Liver (tissue), 9 donors: ENCODE results near the gene APBA2. TPM values are rescaled to one million over a fixed set of nuclear protein-coding genes. Genes with fewer than 3 reads are reported as not detected.

ENCODE experiments used
- DNase-seq: peaks from one replicate; pipeline ENCODE4 v3.0.0-alpha.2; 2017; ENCODE audit warnings: low spot score
- H3K27ac ChIP-seq, 2 donors: one replicate each; pipeline ENCODE4 v1.7.0; 2013; ENCODE audit warnings: inconsistent platforms in 2 of 2, low read length in 2 of 2, control low read depth in 1 of 2, low read depth in 1 of 2, mild to moderate bottlenecking in 1 of 2
- H3K27me3 ChIP-seq, 4 donors: one replicate each; pipeline versions ENCODE4 v1.6.1 to v1.7.0; 2013; ENCODE audit warnings: low read length in 3 of 4, inconsistent platforms in 1 of 4, mild to moderate bottlenecking in 1 of 4, moderate library complexity in 1 of 4; ENCODE audit not compliant: control insufficient read depth in 4 of 4, insufficient read depth in 4 of 4
- H3K36me3 ChIP-seq, 4 donors: one replicate each; pipeline versions ENCODE4 v1.6.1 to v1.7.0; 2013; ENCODE audit warnings: low read length in 3 of 4, mild to moderate bottlenecking in 3 of 4, low read depth in 1 of 4, moderate library complexity in 1 of 4; ENCODE audit not compliant: control insufficient read depth in 4 of 4, insufficient read depth in 3 of 4
- H3K4me1 ChIP-seq, 4 donors: one replicate each; pipeline versions ENCODE4 v1.6.1 to v1.7.0; 2013; ENCODE audit warnings: low read length in 3 of 4, mild to moderate bottlenecking in 3 of 4, moderate library complexity in 1 of 4; ENCODE audit not compliant: control insufficient read depth in 4 of 4, insufficient read depth in 4 of 4
- H3K4me3 ChIP-seq, 3 donors: one replicate each; pipeline versions ENCODE4 v1.6.1 to v1.7.0; 2013; ENCODE audit warnings: low read length in 3 of 3, control low read depth in 1 of 3, low read depth in 1 of 3, mild to moderate bottlenecking in 1 of 3
- H3K9ac ChIP-seq, 2 donors: one replicate each; pipeline ENCODE4 v1.7.0; 2013; ENCODE audit warnings: low read length in 2 of 2, mild to moderate bottlenecking in 2 of 2, moderate library complexity in 2 of 2, control low read depth in 1 of 2, low read depth in 1 of 2
- H3K9me3 ChIP-seq, 4 donors: one replicate each; pipeline versions ENCODE4 v1.6.1 to v1.7.0; 2013; ENCODE audit warnings: low read length in 3 of 4; ENCODE audit not compliant: control insufficient read depth in 4 of 4
- EGR1 ChIP-seq, 2 donors: IDR thresholded peaks; 2 replicates each; pipeline ENCODE4 v1.6.1; 2016 to 2018; ENCODE audit warnings: antibody characterized with exemption in 2 of 2, low read depth in 2 of 2
- FOXA1 ChIP-seq: IDR thresholded peaks from 2 replicates; pipeline ENCODE4 v1.6.1; 2016; ENCODE audit warnings: antibody characterized with exemption
- FOXA2 ChIP-seq: IDR thresholded peaks from 2 replicates; pipeline ENCODE4 v1.6.1; 2016; ENCODE audit warnings: antibody characterized with exemption
- GABPA ChIP-seq, 2 donors: IDR thresholded peaks in 1 of 2; conservative IDR thresholded peaks in 1 of 2; 2 replicates each; pipeline ENCODE4 v1.6.1; 2016; ENCODE audit warnings: antibody characterized with exemption in 2 of 2, mild to moderate bottlenecking in 1 of 2, moderate library complexity in 1 of 2
- HNF4A ChIP-seq, 2 donors: conservative IDR thresholded peaks; 2 replicates each; pipeline ENCODE4 v1.6.1; 2016; ENCODE audit warnings: antibody characterized with exemption in 2 of 2, mild to moderate bottlenecking in 2 of 2
- HNF4G ChIP-seq: IDR thresholded peaks from 2 replicates; pipeline ENCODE4 v1.6.1; 2016; ENCODE audit warnings: antibody characterized with exemption
- JUND ChIP-seq, 2 donors: IDR thresholded peaks; 2 replicates each; pipeline ENCODE4 v1.6.1; 2016; ENCODE audit warnings: antibody characterized with exemption in 2 of 2
- NR2F2 ChIP-seq: IDR thresholded peaks from 2 replicates; pipeline ENCODE4 v1.6.1; 2016; ENCODE audit warnings: antibody characterized with exemption
- RAD21 ChIP-seq, 2 donors: IDR thresholded peaks; 2 replicates each; pipeline ENCODE4 v1.6.1; 2016; ENCODE audit warnings: antibody characterized with exemption in 2 of 2, mild to moderate bottlenecking in 2 of 2
- RXRA ChIP-seq, 2 donors: IDR thresholded peaks; 2 replicates each; pipeline ENCODE4 v1.6.1; 2017 to 2018; ENCODE audit warnings: antibody characterized with exemption in 2 of 2, mild to moderate bottlenecking in 1 of 2
- SP1 ChIP-seq: IDR thresholded peaks from 2 replicates; pipeline ENCODE4 v1.6.1; 2018; ENCODE audit warnings: antibody characterized with exemption, mild to moderate bottlenecking
- TAF1 ChIP-seq: conservative IDR thresholded peaks from 2 replicates; pipeline ENCODE4 v1.6.1; 2016; ENCODE audit warnings: antibody characterized with exemption, mild to moderate bottlenecking
- YY1 ChIP-seq: IDR thresholded peaks from 2 replicates; pipeline ENCODE4 v1.6.1; 2016; ENCODE audit warnings: antibody characterized with exemption, mild to moderate bottlenecking
- WGBS: extraction: QIAGEN DNeasy Blood & Tissue Kit; methylation state at CpG from one replicate; pipeline ENCODE4 v1.1.7; 2013; 5-methylcytosine and 5-hydroxymethylcytosine counted together
- polyA plus RNA-seq, 2 donors: library from polyadenylated mRNA; stranded (reverse) in 1 of 2; unstranded in 1 of 2; fragments of 200-250 nt in 1 of 2; fragments of >200 nt in 1 of 2; fragmentation: Nextera tagmentation in 1 of 2; extraction: Ambion mirVana in 1 of 2; gene quantifications; one replicate each; pipeline versions ENCODE4 v1.2.1 to v1.2.3, GENCODE V29; 2013 to 2015
- total RNA-seq, 2 donors: library from RNA; depleted of rRNA; stranded (reverse); fragments of >200 nt; gene quantifications; one replicate each; pipeline ENCODE4 v1.2.3, GENCODE V29; 2014
- TF ChIP-seq, protein P1 (sequence below): IDR thresholded peaks from 2 replicates; pipeline ENCODE4 v1.6.1; 2016; ENCODE audit warnings: antibody characterized with exemption
- TF ChIP-seq, protein P2 (sequence below): IDR thresholded peaks from 2 replicates; pipeline ENCODE4 v1.6.1; 2016; ENCODE audit warnings: antibody characterized with exemption, mild to moderate bottlenecking
- TF ChIP-seq, protein P3 (sequence below): IDR thresholded peaks from 2 replicates; pipeline ENCODE4 v1.6.1; 2016; ENCODE audit warnings: antibody characterized with exemption
- TF ChIP-seq, protein P4 (sequence below): IDR thresholded peaks from 2 replicates; pipeline ENCODE4 v1.6.1; 2016; ENCODE audit warnings: antibody characterized with exemption
- TF ChIP-seq, protein P5 (sequence below): fragments of 150-350 bp; IDR thresholded peaks from 2 replicates; pipeline ENCODE4 v1.5.1; 2017; ENCODE audit warnings: improper control_type of control experiment, low read depth, low read length; ENCODE audit not compliant: missing input control
- donor health status: healthy.
- donor health status: healthy.
- donor health status: healthy.
- donor health status: healthy.
- donor health status: healthy.

Gene APBA2
- total and polyA plus RNA-seq, 4 donors: 0.38 to 2.9 (median 1.7) TPM

DNA sequence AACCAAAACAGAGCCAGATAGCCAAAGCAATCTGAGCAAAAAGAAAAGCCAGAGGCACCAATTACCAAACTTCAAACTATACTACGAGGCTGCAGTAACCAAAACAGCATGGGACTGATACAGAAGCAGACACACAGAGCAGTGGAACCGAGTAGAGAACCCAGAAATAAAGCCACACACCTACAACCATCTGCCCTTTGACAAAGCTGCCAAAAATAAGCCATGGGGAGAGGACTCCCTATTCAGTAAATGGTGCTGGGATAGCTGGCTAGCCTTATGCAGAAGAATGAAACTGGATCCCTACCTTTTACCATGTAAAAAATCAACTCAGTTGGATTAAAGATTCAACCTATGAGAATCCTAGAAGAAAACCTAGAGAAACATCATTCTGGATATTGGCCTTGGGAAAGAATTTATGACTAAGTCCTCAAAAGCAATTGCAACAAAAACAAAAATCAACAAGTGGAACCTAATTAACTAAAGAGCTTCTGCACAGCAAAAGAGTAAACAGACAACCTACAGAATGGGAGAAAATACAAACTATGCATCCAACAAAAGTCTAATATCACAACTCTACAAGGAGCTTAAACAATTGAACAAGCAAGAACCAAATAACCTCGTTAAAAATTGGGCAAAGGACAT lies 95.1 kb downstream of the APBA2 start:
- Histone ChIP-seq H3K9ac (no peak overlapping the region), H3K4me1 (no peaks in the 10 kb centered on the region), H3K4me3 (no peak overlapping the region), H3K36me3 (no peaks in the 10 kb centered on the region), H3K27me3 (no peaks in the 10 kb centered on the region), H3K27ac (no peak overlapping the region), H3K9me3 (no peaks in the 10 kb centered on the region)
- TF ChIP-seq FOXA2 (no peak), NR2F2 (no peak), HNF4G (no peak), RXRA (IDR thresholded peaks at IDR 0.05) (no peak), YY1 (no peak), EGR1 (IDR thresholded peaks at IDR 0.05; ENCODE audit: low read depth in 2 of 2) (no peak), JUND (IDR thresholded peaks at IDR 0.05) (no peak), TAF1 (no peak), RAD21 (IDR thresholded peaks at IDR 0.05) (no peak), HNF4A (conservative IDR thresholded peaks at IDR 0.05) (no peak), GABPA (IDR thresholded peaks at IDR 0.05 in 1 of 2, conservative IDR thresholded peaks at IDR 0.05 in 1 of 2) (no peak)
- TF ChIP-seq, protein P1, sequence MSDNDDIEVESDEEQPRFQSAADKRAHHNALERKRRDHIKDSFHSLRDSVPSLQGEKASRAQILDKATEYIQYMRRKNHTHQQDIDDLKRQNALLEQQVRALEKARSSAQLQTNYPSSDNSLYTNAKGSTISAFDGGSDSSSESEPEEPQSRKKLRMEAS: no peak
- TF ChIP-seq, protein P2, sequence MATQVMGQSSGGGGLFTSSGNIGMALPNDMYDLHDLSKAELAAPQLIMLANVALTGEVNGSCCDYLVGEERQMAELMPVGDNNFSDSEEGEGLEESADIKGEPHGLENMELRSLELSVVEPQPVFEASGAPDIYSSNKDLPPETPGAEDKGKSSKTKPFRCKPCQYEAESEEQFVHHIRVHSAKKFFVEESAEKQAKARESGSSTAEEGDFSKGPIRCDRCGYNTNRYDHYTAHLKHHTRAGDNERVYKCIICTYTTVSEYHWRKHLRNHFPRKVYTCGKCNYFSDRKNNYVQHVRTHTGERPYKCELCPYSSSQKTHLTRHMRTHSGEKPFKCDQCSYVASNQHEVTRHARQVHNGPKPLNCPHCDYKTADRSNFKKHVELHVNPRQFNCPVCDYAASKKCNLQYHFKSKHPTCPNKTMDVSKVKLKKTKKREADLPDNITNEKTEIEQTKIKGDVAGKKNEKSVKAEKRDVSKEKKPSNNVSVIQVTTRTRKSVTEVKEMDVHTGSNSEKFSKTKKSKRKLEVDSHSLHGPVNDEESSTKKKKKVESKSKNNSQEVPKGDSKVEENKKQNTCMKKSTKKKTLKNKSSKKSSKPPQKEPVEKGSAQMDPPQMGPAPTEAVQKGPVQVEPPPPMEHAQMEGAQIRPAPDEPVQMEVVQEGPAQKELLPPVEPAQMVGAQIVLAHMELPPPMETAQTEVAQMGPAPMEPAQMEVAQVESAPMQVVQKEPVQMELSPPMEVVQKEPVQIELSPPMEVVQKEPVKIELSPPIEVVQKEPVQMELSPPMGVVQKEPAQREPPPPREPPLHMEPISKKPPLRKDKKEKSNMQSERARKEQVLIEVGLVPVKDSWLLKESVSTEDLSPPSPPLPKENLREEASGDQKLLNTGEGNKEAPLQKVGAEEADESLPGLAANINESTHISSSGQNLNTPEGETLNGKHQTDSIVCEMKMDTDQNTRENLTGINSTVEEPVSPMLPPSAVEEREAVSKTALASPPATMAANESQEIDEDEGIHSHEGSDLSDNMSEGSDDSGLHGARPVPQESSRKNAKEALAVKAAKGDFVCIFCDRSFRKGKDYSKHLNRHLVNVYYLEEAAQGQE: no peak
- DNase-seq: no peak
- WGBS: 80% methylated on average over 3 of the region's 3 CpGs

DNA sequence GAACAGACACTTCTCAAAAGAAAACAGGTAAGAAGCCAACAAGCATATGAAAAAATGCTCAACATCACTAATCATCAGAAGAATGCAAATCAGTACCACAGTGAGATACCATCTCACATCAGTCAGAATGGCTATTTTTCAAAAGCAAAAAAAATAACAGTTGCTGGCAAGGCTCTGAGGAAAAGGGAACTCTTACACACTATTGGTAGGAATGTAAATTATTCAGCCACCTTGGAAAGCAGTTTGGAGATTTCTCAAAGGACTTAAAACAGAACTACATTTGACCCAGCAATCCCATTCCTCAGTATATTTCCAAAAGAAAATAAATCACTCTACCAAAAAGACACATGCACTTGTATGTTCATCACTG lies 95.6 kb downstream of the APBA2 start:
- H3K9me3 ChIP-seq: no peaks in the 10 kb centered on the region
- no peak for DNase-seq
- H3K9ac ChIP-seq: no peak overlapping the region
- no peak overlapping the region for H3K27ac ChIP-seq
- H3K36me3 ChIP-seq: no peaks in the 10 kb centered on the region
- TF ChIP-seq RXRA (IDR thresholded peaks at IDR 0.05): no peak
- no peak for TF ChIP-seq NR2F2
- TF ChIP-seq, protein P2: no peak
- TF ChIP-seq, protein P3, sequence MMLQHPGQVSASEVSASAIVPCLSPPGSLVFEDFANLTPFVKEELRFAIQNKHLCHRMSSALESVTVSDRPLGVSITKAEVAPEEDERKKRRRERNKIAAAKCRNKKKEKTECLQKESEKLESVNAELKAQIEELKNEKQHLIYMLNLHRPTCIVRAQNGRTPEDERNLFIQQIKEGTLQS: no peak
- TF ChIP-seq, protein P1: no peak
- no peak for TF ChIP-seq EGR1 (IDR thresholded peaks at IDR 0.05; ENCODE audit: low read depth in 2 of 2)
- no peak for TF ChIP-seq FOXA2
- no peak for TF ChIP-seq SP1
- TF ChIP-seq HNF4G: no peak
- no peak for TF ChIP-seq GABPA (IDR thresholded peaks at IDR 0.05 in 1 of 2, conservative IDR thresholded peaks at IDR 0.05 in 1 of 2)
- TF ChIP-seq, protein P4, sequence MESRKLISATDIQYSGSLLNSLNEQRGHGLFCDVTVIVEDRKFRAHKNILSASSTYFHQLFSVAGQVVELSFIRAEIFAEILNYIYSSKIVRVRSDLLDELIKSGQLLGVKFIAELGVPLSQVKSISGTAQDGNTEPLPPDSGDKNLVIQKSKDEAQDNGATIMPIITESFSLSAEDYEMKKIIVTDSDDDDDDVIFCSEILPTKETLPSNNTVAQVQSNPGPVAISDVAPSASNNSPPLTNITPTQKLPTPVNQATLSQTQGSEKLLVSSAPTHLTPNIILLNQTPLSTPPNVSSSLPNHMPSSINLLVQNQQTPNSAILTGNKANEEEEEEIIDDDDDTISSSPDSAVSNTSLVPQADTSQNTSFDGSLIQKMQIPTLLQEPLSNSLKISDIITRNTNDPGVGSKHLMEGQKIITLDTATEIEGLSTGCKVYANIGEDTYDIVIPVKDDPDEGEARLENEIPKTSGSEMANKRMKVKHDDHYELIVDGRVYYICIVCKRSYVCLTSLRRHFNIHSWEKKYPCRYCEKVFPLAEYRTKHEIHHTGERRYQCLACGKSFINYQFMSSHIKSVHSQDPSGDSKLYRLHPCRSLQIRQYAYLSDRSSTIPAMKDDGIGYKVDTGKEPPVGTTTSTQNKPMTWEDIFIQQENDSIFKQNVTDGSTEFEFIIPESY: no peak
- TF ChIP-seq RAD21 (IDR thresholded peaks at IDR 0.05): no peak
- TF ChIP-seq YY1: no peak
- TF ChIP-seq, protein P5, sequence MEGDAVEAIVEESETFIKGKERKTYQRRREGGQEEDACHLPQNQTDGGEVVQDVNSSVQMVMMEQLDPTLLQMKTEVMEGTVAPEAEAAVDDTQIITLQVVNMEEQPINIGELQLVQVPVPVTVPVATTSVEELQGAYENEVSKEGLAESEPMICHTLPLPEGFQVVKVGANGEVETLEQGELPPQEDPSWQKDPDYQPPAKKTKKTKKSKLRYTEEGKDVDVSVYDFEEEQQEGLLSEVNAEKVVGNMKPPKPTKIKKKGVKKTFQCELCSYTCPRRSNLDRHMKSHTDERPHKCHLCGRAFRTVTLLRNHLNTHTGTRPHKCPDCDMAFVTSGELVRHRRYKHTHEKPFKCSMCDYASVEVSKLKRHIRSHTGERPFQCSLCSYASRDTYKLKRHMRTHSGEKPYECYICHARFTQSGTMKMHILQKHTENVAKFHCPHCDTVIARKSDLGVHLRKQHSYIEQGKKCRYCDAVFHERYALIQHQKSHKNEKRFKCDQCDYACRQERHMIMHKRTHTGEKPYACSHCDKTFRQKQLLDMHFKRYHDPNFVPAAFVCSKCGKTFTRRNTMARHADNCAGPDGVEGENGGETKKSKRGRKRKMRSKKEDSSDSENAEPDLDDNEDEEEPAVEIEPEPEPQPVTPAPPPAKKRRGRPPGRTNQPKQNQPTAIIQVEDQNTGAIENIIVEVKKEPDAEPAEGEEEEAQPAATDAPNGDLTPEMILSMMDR: no peak
- TF ChIP-seq TAF1: no peak
- TF ChIP-seq FOXA1: no peak
- H3K4me3 ChIP-seq: no peak overlapping the region
- H3K27me3 ChIP-seq: no peaks in the 10 kb centered on the region
- H3K4me1 ChIP-seq: no peaks in the 10 kb centered on the region
